K562 (cell line): ENCODE measurements around the gene SLC38A10. TPM values are rescaled to one million over a fixed set of nuclear protein-coding genes. Genes with fewer than 3 reads are reported as not detected.
A peak's percentile ranks its signal among the peaks of the same experiment; 100 is the strongest.

ENCODE experiments used
- CTCF ChIP-seq, 3 experiments: IDR thresholded peaks in 2 of 3; conservative IDR thresholded peaks in 1 of 3; 2 replicates each; pipeline ENCODE4 v1.5.1; 2011 to 2012; ENCODE audit warnings: low read length in 3 of 3, mild to moderate bottlenecking in 3 of 3, control low read depth in 2 of 3, improper control_type of control experiment in 1 of 3, inconsistent platforms in 1 of 3, low read depth in 1 of 3, mixed read lengths in 1 of 3, moderate library complexity in 1 of 3; ENCODE audit not compliant: insufficient read depth in 2 of 3
- MECOM ChIP-seq: fragments of 250-450 bp; sonication (Bioruptor Pico); IDR thresholded peaks from 2 replicates; pipeline ENCODE4 v1.8.0; 2022; ENCODE audit warnings: inconsistent platforms
- NFYB ChIP-seq: IDR thresholded peaks from 2 replicates; pipeline ENCODE4 v1.6.1; 2011; ENCODE audit warnings: mild to moderate bottlenecking, moderate library complexity; ENCODE audit not compliant: insufficient read length; ENCODE audit errors: extremely low read depth
- PTRF ChIP-seq: fragments of 450-650 bp; IDR thresholded peaks from 2 replicates; pipeline ENCODE4 v1.6.1; 2016; ENCODE audit warnings: mild to moderate bottlenecking, missing genetic modification characterization, missing compliant biosample characterization
- STAG1 ChIP-seq: sonication (generic); formaldehyde crosslinking; IDR thresholded peaks from 2 replicates; pipeline ENCODE4 v1.5.0; 2020; ENCODE audit warnings: missing genetic modification reagents, borderline replicate concordance
- TEAD2 ChIP-seq: fragments of 450-650 bp; IDR thresholded peaks from 2 replicates; pipeline ENCODE4 v1.6.1; 2016; ENCODE audit warnings: missing genetic modification characterization, control low read depth, missing compliant biosample characterization
- ZNF253 ChIP-seq: fragments of 250-450 bp; sonication (Bioruptor Pico); conservative IDR thresholded peaks from 2 replicates; pipeline ENCODE4 v1.6.1; 2021; ENCODE audit warnings: mild to moderate bottlenecking
- ZNF324 ChIP-seq: fragments of 250-450 bp; sonication (Bioruptor Pico); IDR thresholded peaks from 2 replicates; pipeline ENCODE4 v1.4.0; 2020; ENCODE audit warnings: mild to moderate bottlenecking
- ZNF518B ChIP-seq: fragments of 250-450 bp; sonication (Bioruptor Pico); IDR thresholded peaks from 2 replicates; pipeline ENCODE4 v1.5.0; 2021; ENCODE audit warnings: mild to moderate bottlenecking, moderate library complexity
- polyA plus RNA-seq, 8 experiments: library from polyadenylated mRNA; depleted of rRNA in 4 of 8; stranded (reverse) in 5 of 8; unstranded in 3 of 8; fragments of >200 nt; fragmentation: Nextera tagmentation in 2 of 8; fragmentation: Illumina TruSeq in 1 of 8; extraction: Ambion mirVana in 2 of 8; extraction: Trizol in 1 of 8; gene quantifications; 2 replicates each; pipeline versions ENCODE4 v1.2.1 to v1.2.3, GENCODE V29; 2011 to 2014; ENCODE audit warnings: inconsistent platforms in 1 of 8, missing spikeins in 1 of 8
- total RNA-seq, 7 experiments: library from RNA; depleted of rRNA in 6 of 7; stranded (reverse); fragments of >200 nt in 6 of 7; fragmentation: Illumina TruSeq in 2 of 7; extraction: Trizol in 2 of 7; gene quantifications; 2 replicates each; pipeline versions ENCODE4 v1.2.1 to v1.2.3, GENCODE V29; 2011 to 2021; ENCODE audit warnings: low replicate concordance in 1 of 7
- TF ChIP-seq, protein P1 (sequence below): fragments of 450-650 bp; IDR thresholded peaks from 2 replicates; pipeline ENCODE4 v1.6.1; 2016; ENCODE audit warnings: missing biosample characterization, missing genetic modification characterization
- TF ChIP-seq, protein P2 (sequence below): sonication (generic); formaldehyde crosslinking; IDR thresholded peaks from 2 replicates; pipeline ENCODE4 v1.8.0; 2022; ENCODE audit warnings: missing genetic modification reagents, mild to moderate bottlenecking, moderate library complexity, borderline replicate concordance
- TF ChIP-seq, protein P3 (sequence below): fragments of 250-450 bp; sonication (Bioruptor Pico); IDR thresholded peaks from 2 replicates; pipeline ENCODE4 v1.6.1; 2021; ENCODE audit warnings: mild to moderate bottlenecking
- TF ChIP-seq, protein P4 (sequence below): fragments of 450-650 bp; IDR thresholded peaks from 2 replicates; pipeline ENCODE4 v1.6.1; 2016

The SLC38A10 gene
- total and polyA plus RNA-seq, 9 of the 15 experiments (the other 6 are each of a cell fraction or from before 2014, with no cell fraction given) = 0.45 to 54.2 (median 13.8) TPM

GRCh38 chr17:81222906-81223761, 72.0 kb downstream of the SLC38A10 start, which contains the start of gene CEP131 (continued):
- TF ChIP-seq, protein P1, sequence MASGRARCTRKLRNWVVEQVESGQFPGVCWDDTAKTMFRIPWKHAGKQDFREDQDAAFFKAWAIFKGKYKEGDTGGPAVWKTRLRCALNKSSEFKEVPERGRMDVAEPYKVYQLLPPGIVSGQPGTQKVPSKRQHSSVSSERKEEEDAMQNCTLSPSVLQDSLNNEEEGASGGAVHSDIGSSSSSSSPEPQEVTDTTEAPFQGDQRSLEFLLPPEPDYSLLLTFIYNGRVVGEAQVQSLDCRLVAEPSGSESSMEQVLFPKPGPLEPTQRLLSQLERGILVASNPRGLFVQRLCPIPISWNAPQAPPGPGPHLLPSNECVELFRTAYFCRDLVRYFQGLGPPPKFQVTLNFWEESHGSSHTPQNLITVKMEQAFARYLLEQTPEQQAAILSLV (tag) = no peak
- TF ChIP-seq STAG1 (CRISPR knock-in tag) (no peak), CTCF (IDR thresholded peaks at IDR 0.05 in 2 of 3, conservative IDR thresholded peaks at IDR 0.05 in 1 of 3; ENCODE audit: insufficient read depth in 2 of 3, low read depth in 1 of 3, low read length in 3 of 3) (no peak), NFYB (peak; percentile 93), PTRF (tag) (no peak), ZNF518B (CRISPR knock-in tag) (no peak), MECOM (CRISPR knock-in tag) (no peak), ZNF253 (no peak), ZNF324 (CRISPR knock-in tag) (no peak), TEAD2 (tag) (no peak)
- TF ChIP-seq, protein P2, sequence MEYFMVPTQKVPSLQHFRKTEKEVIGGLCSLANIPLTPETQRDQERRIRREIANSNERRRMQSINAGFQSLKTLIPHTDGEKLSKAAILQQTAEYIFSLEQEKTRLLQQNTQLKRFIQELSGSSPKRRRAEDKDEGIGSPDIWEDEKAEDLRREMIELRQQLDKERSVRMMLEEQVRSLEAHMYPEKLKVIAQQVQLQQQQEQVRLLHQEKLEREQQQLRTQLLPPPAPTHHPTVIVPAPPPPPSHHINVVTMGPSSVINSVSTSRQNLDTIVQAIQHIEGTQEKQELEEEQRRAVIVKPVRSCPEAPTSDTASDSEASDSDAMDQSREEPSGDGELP (CRISPR knock-in tag) = peak; percentile 82
- TF ChIP-seq, protein P3, sequence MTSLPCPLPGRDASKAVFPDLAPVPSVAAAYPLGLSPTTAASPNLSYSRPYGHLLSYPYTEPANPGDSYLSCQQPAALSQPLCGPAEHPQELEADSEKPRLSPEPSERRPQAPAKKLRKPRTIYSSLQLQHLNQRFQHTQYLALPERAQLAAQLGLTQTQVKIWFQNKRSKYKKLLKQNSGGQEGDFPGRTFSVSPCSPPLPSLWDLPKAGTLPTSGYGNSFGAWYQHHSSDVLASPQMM = no peak
- TF ChIP-seq, protein P4, sequence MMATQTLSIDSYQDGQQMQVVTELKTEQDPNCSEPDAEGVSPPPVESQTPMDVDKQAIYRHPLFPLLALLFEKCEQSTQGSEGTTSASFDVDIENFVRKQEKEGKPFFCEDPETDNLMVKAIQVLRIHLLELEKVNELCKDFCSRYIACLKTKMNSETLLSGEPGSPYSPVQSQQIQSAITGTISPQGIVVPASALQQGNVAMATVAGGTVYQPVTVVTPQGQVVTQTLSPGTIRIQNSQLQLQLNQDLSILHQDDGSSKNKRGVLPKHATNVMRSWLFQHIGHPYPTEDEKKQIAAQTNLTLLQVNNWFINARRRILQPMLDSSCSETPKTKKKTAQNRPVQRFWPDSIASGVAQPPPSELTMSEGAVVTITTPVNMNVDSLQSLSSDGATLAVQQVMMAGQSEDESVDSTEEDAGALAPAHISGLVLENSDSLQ = peak; percentile 100
